GM19438 (cell line): ENCODE results near the gene PDIA2.

ENCODE experiments used
- ATAC-seq: cut with Tn5 transposase; IDR thresholded peaks from one replicate; pipeline ENCODE4 v1.9.1; 2021; ENCODE audit warnings: low read depth; ENCODE audit not compliant: unreplicated experiment

Gene PDIA2

GRCh38 chr16:279531-279930 lies 3.4 kb upstream of the PDIA2 start:
- ATAC-seq: no peak

GRCh38 chr16:280005-280460 lies 2.9 kb upstream of the PDIA2 start:
- no peak for ATAC-seq

- no peak for ATAC-seq
Observed at GRCh38 chr16:280552-280951, 2.4 kb upstream of the PDIA2 start, which contains the start of gene ARHGDIG. Gene ARHGDIG, plus strand, starts transcription at chr16:280591. Its CDS starts 90 bp downstream, at chr16:280681.

GRCh38 chr16:280991-281659 lies 1.8 kb upstream of the PDIA2 start:
- no peak for ATAC-seq

- ATAC-seq: no peak
Observed at GRCh38 chr16:281660-282255, 1.2 kb upstream of the PDIA2 start.

GRCh38 chr16:282491-282890 lies 473 bp upstream of the PDIA2 start:
- no peak for ATAC-seq

- ATAC-seq: no peak
Observed at GRCh38 chr16:284204-285120, 1.5 kb downstream of the PDIA2 start.

GRCh38 chr16:285146-286055 lies 2.4 kb downstream of the PDIA2 start:
- no peak for ATAC-seq

GRCh38 chr16:286491-287297 lies 3.7 kb downstream of the PDIA2 start:
- no peak for ATAC-seq

GRCh38 chr16:287298-287811 lies 4.4 kb downstream of the PDIA2 start:
- ATAC-seq: no peak

- ATAC-seq: no peak
Observed at GRCh38 chr16:287981-288920, 5.3 kb downstream of the PDIA2 start.

GRCh38 chr16:289395-289997 lies 6.5 kb downstream of the PDIA2 start:
- ATAC-seq: no peak

- no peak for ATAC-seq
Observed at GRCh38 chr16:290015-290680, 7.2 kb downstream of the PDIA2 start.

- ATAC-seq: no peak
Observed at GRCh38 chr16:290681-291405, 7.9 kb downstream of the PDIA2 start.

- no peak for ATAC-seq
Observed at GRCh38 chr16:291539-291938, 8.6 kb downstream of the PDIA2 start.

GRCh38 chr16:293043-293775 lies 10.2 kb downstream of the PDIA2 start:
- ATAC-seq: no peak
